Embryonic facial prominence (tissue), 1 donor: ENCODE measurements around the gene DCDC1.

ENCODE experiments used
- DNase-seq: peaks from one replicate; pipeline ENCODE4 v3.0.0-alpha.2; 2016; ENCODE audit errors: extremely low spot score

DCDC1 gene

GRCh38 chr11:31231601-31232000 lies 137.9 kb downstream of the DCDC1 start:
- no peak for DNase-seq

DNA sequence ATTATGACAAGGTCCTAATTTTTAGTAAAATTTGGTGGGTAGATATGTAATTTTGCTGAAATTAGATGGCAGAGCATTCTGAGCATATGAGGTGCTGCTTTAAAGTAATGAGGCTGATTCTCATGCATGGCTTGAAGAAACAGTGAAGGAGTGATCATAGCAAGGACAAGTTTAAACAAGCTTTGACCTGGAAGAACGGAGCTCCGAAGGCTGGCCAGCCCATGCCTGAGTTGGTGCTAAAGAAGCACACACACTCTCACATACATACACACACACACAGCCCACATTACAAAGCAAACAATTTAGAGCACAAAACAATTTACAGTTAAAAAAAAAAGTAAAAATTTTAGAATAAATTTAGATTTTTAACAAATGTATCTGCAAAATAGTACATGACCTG lies 150.7 kb downstream of the DCDC1 start:
- DNase-seq: no peak

DNA sequence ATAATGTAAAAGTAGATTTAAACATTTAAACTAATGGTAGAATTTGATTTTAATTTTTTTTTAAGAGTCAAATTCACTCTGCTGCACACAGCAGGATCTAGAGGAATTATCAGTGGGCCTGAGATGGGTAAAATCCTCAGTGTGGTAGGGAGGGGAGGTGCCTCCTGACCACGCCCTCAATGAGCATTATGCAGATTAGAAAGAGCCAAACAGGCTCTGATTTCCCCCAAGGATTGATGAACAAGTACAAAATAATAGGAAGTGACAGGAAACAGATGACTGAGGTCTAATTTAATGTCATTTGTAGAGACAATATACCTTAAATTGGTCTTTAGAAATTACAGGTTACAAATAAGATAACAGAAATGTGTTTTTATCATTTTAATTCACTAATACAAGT lies 155.2 kb downstream of the DCDC1 start:
- no peak for DNase-seq

DNA sequence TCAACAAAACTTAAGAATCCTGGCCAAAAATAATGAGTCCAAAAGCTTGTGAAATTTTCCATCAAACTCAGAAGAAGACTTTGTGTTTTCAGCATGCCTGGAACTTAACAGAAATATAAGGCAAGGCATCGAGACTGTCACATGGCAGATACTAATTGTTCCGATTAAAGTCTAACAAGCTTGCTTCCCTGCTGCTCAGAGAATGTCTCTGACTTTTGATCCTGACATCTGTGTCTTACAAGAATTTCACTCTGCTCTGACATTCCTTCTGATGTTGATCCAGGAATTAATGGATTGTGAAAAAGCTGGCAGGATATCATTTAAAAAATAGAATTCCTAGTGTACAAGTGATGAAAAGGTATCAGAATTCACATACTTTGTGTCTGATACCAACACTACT lies 170.2 kb downstream of the DCDC1 start:
- no peak for DNase-seq

DNA sequence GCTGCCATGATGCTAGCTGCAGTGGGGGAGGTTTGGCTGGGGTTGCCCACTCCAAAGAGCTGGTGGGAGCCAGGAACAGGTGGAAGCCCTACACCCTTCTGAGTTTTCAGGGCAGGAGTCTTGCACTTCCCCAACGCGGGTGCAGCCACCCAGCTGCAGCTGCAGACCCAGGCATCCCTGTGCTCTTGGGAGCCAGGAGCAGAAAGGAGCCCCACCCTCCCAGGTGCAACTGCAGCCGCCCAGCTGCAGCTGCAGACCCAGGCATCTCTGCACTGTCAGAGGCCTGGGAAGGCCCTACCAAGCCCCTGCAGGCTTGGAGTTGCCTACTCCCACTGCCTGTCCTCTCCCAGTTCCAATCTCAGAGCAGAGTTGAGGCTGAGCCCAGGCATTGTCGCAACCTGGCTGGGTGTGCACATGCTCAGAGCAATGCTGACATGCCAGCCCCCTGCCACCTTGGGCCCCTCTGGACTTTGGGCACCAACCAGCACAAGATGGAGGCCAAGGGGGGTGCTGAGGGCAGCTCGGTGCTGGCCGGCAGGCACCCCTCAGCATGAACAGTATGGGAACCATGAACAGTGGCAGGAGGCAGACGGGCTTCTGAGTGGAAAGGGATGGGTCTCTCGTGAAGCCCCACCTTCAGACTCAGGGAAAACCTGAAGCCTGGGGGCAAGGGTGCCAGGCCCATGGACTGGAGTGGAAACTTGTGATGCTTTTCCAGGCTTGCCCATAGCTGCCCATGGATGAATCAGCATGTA lies 195.4 kb downstream of the DCDC1 start:
- no peak for DNase-seq

- no peak for DNase-seq
Observed at GRCh38 chr11:31160504-31161422, 208.8 kb downstream of the DCDC1 start.

- DNase-seq: no peak
Observed at GRCh38 chr11:31150841-31151240, 218.7 kb downstream of the DCDC1 start.

- no peak for DNase-seq
Observed at GRCh38 chr11:31150011-31150410, 219.5 kb downstream of the DCDC1 start.

- no peak for DNase-seq
Observed at GRCh38 chr11:31141789-31142188, 227.8 kb downstream of the DCDC1 start.

- no peak for DNase-seq
Observed at GRCh38 chr11:31139479-31139878, 230.1 kb downstream of the DCDC1 start.

- no peak for DNase-seq
Observed at GRCh38 chr11:31132531-31133421, 236.8 kb downstream of the DCDC1 start.

GRCh38 chr11:31131760-31132159 lies 237.8 kb downstream of the DCDC1 start:
- DNase-seq: no peak

DNA sequence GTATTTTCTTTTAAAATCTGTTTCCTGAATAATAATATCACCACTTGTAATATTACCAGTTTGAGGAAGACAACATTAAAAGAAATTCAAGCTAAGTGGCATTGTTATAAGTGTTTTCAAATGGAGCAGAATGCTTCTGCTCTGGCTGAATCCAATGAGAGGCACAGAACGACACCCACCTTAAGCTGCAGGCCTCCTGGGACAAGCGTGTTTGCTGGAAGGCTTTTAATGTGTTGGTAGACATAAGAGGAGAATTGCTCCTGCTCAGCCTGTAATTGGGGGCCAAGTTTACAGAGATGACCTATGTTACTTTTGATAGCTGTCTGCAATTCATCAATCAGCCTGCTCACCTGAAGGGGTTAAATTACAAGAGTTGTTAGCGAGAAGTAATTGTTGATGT lies 242.2 kb downstream of the DCDC1 start:
- no peak for DNase-seq

GRCh38 chr11:31120428-31120827 lies 249.1 kb downstream of the DCDC1 start:
- DNase-seq: no peak

DNA sequence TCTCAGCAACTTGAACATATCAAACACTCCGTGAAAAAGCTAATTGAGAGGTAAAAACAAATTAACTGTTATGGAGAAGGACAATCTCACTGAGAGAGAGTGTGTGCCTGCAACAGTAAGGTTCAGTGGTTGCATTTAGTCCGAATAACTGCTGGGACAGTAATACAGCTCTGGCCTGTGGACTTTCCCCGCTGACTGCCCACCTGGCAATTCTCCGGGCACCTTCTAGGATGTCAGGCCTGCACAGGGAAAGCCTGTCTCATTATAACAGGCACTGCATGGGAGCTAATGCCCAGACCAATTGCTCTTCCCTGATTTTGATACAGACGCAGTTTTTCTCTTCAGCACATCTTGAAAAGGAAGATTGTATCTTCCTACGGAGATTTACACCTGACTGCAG lies 251.0 kb downstream of the DCDC1 start:
- no peak for DNase-seq

DNA sequence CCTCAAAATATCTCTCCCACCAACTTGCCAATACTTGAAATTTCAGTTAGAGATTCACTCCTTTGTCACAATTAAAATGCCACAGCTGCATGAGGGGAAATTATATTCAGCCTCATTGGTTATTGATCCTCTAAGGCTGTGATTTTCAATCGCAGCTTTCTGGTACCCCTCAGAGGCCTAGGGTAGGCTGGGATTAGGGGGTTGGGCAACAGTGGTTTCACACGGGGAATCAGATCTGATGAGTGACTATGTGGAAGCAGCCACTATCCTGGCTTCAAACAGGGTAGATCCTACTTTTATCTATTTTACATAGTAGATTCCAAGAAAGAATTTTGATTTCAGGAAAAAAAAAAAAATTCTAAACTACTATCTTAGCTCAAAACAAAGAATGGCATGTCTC lies 252.5 kb downstream of the DCDC1 start:
- no peak for DNase-seq

DNA sequence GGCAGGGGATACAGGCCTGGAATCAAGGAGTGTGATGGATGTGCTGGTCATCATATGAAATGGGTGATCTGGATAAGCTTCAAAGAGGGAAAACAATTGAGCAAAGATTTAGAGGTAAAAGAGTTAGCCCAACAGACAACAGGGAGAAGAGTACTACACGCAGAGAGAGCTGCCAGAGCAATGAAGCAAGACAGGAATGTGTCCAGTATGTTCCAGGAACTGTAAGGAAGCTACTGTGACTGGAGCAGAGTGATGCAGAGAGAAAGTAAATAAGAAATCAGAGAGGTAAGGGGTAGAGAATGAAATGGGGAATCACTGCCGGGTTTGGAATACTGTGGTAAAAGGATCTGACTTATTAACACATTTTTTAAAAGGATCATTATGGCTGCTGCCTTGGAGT lies 255.1 kb downstream of the DCDC1 start:
- DNase-seq: no peak

GRCh38 chr11:31110830-31111229 lies 258.7 kb downstream of the DCDC1 start:
- no peak for DNase-seq

DNA sequence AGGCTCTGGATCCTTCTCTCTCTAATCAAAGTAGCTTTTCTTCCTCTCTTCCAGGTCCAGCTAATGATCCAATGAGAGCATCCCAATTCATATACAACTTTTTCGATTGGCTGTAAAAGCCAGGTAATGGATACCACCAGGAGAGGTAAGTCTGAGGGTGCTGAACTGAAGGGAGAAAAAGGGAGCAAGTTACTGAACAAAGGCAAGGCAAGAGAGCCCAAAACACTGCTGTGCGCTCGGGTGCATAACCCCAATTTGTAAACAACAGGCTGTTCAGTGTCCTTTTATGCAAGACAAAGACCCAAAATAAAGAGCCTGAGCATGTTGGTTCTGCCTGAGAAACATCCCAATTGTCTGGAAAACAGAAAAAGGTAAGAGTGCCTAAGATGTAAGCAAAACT lies 260.1 kb downstream of the DCDC1 start:
- DNase-seq: no peak

GRCh38 chr11:31107649-31108048 lies 261.9 kb downstream of the DCDC1 start:
- no peak for DNase-seq

- DNase-seq: no peak
Observed at GRCh38 chr11:31106968-31107576, 262.5 kb downstream of the DCDC1 start.

- no peak for DNase-seq
Observed at GRCh38 chr11:31106326-31106725, 263.2 kb downstream of the DCDC1 start.
